Pancreas (tissue), 10 donors: Measurements from ENCODE around the gene LSM12. TPM values are rescaled to one million over a fixed set of nuclear protein-coding genes. Genes with fewer than 3 reads are reported as not detected.

Experiments
- ATAC-seq, 4 donors: fragments of 200-7000 bp; cut with Tn5 transposase; one replicate each; pipeline versions ENCODE4 v1.8.0 to v1.9.1; 2020; ENCODE audit warnings: mild to moderate bottlenecking in 4 of 4, moderate library complexity in 4 of 4
- DNase-seq, 6 donors: peaks; one replicate each; pipeline ENCODE4 v3.0.0-alpha.2; 2020
- FAIRE-seq: peaks from 2 replicates; lab custom pipeline; 2012; peaks lifted over from hg19 to GRCh38; lab: Jason Lieb, UNC
- H3K27ac ChIP-seq, 4 donors: fragments of 200-600 bp; sonication (generic); 1 replicate in 3 of 4; 2 replicates in 1 of 4; pipeline versions ENCODE4 v1.5.0 to v1.8.0; 2020
- H3K27me3 ChIP-seq, 4 donors: fragments of 200-600 bp; one replicate each; pipeline ENCODE4 v1.8.0; 2021
- H3K36me3 ChIP-seq, 3 donors: fragments of 200-600 bp; sonication (generic) in 1 of 3; one replicate each; pipeline versions ENCODE4 v1.5.0 to v1.8.0; 2020 to 2021
- H3K4me1 ChIP-seq, 3 donors: fragments of 200-600 bp; one replicate each; pipeline ENCODE4 v1.8.0; 2021
- H3K4me3 ChIP-seq, 4 donors: fragments of 200-600 bp; sonication (generic) in 2 of 4; one replicate each; pipeline versions ENCODE4 v1.5.0 to v1.8.0; 2020 to 2021
- H3K9me3 ChIP-seq, 4 donors: fragments of 200-600 bp; one replicate each; pipeline ENCODE4 v1.8.0; 2021
- CTCF ChIP-seq, 4 donors: fragments of 200-600 bp; sonication (generic) in 3 of 4; IDR thresholded peaks; one replicate each; pipeline versions ENCODE4 v1.5.0 to v1.8.0; 2021; ENCODE audit warnings: antibody characterized with exemption in 4 of 4
- WGBS, 2 donors: extraction: QIAGEN DNeasy Blood & Tissue Kit; methylation state at CpG; one replicate each; pipeline ENCODE4 v1.1.7; 2013; 5-methylcytosine and 5-hydroxymethylcytosine counted together
- intact Hi-C, 3 donors: fragments of 100-400 bp; cut with DNase I; formaldehyde crosslinking; loops; one replicate each; pipeline versions ENCODE4 v1.11.1 to v1.14.2; 2022
- polyA plus RNA-seq, 2 donors: library from polyadenylated mRNA; stranded (reverse); fragments of 200-250 nt; gene quantifications; one replicate each; pipeline ENCODE4 v1.2.3, GENCODE V29; 2013
- total RNA-seq, 6 donors: library from RNA; stranded (reverse); fragmentation: NEBNext Ultra II Directional in 4 of 6; extraction: Animal tissue kit (Norgen Biotek cat#: 25700) in 4 of 6; gene quantifications; one replicate each; pipeline versions ENCODE4 v1.2.1 to v1.2.4, GENCODE V29; 2021 to 2023
- donor health status: healthy with polysubstance abuse.
- donor health status: DM: no; HTN: no; CAD: no; lungs with moderate emphysema.
- donor health status: DM: no; HTN: no; CAD: no.
- donor health status: control.
- donor health status: control.
- donor health status: Bipolar disorder and iron deficiency.
- donor health status: DM: yes; HTN: yes; CAD: no.
- donor health status: DM: no; HTN: no; CAD: no.
- donor health status: DM: no; HTN: no; CAD: no.
- donor health status: DM: yes; HTN: yes; CAD: no.

Gene LSM12
- total and polyA plus RNA-seq, 8 donors, result 14.5 to 29.6 (median 23.6) TPM

- no peak for DNase-seq
- H3K27ac ChIP-seq, result no peak overlapping the region
- WGBS, 2 donors, result 89 to 90% methylated on average over 8 of the region's 8 CpGs
These were observed 82.0 kb downstream of the LSM12 start for GRCh38 chr17:43984521-43984920.

More at GRCh38 chr17:43984521-43984920, 82.0 kb downstream of the LSM12 start:
- TF ChIP-seq CTCF (IDR thresholded peaks at IDR 0.05), result no peak
- intact Hi-C loops, result no loop called here
- ATAC-seq (peak in 2 of 4 donors; percentile 5 to 13), FAIRE-seq (no peak)
- no peaks in the 10 kb centered on the region for H3K36me3 ChIP-seq
- no peak overlapping the region for H3K4me3 ChIP-seq
- H3K27me3 ChIP-seq, result peaks cover 0 to 9% (median 0%) of the 10 kb centered on the region in 4 donors
- no peaks in the 10 kb centered on the region for H3K9me3 ChIP-seq
- H3K4me1 ChIP-seq, result peaks cover 0 to 5% (median 0%) of the 10 kb centered on the region in 3 donors

Other genes starting within 250 kb of the LSM12 start
- gene MPP3, start 233.5 kb downstream of the LSM12 start, total RNA-seq, result 1 to 10 TPM; 3.4 to 7.0 (median 4.9) TPM
- 10 to 100 TPM; 15.5 to 42.5 TPM for gene MPP3, start 233.5 kb downstream of the LSM12 start, polyA plus RNA-seq
- gene CD300LG, start 219.5 kb downstream of the LSM12 start, total RNA-seq, result under 1 TPM; 0.09 to 0.69 (median 0.37) TPM
- gene CD300LG, start 219.5 kb downstream of the LSM12 start, polyA plus RNA-seq, result 1 to 10 TPM in 1 of 2 donors, under 1 TPM in 1; 0.47 to 4.3 TPM
- gene MPP2, start 159.1 kb downstream of the LSM12 start, total RNA-seq, result 1 to 10 TPM; 1.0 to 2.9 (median 2.1) TPM
- gene MPP2, start 159.1 kb downstream of the LSM12 start, polyA plus RNA-seq, result 1 to 10 TPM; 1.9 to 6.6 TPM
- gene PPY, start 124.2 kb downstream of the LSM12 start, total RNA-seq, result 10 to 100 TPM in 4 of 6 donors, 1 to 10 TPM in 2; 7.2 to 46.0 (median 22.7) TPM
- gene PPY, start 124.2 kb downstream of the LSM12 start, polyA plus RNA-seq, result 100 to 1,000 TPM in 1 of 2 donors, 10 to 100 TPM in 1; 57.7 to 392 TPM
- under 1 TPM in 2 of 6 donors, not detected in 4; 0.35 to 0.49 TPM for gene PYY, start 112.7 kb downstream of the LSM12 start, total RNA-seq
- 1 to 10 TPM in 1 of 2 donors, under 1 TPM in 1; 0.66 to 1.1 TPM for gene PYY, start 112.7 kb downstream of the LSM12 start, polyA plus RNA-seq
- 1 to 10 TPM in 1 of 6 donors, under 1 TPM in 5; 0.09 to 1.1 (median 0.48) TPM for gene NAGS, start 62.0 kb downstream of the LSM12 start, total RNA-seq
- gene NAGS, start 62.0 kb downstream of the LSM12 start, polyA plus RNA-seq, result 1 to 10 TPM in 1 of 2 donors, under 1 TPM in 1; 0.38 to 1.8 TPM
- gene TMEM101, start 51.7 kb downstream of the LSM12 start, total RNA-seq, result 10 to 100 TPM; 14.4 to 22.7 (median 20.3) TPM
- gene TMEM101, start 51.7 kb downstream of the LSM12 start, polyA plus RNA-seq, result 10 to 100 TPM; 16.4 to 20.2 TPM
- 10 to 100 TPM in 5 of 6 donors, 1 to 10 TPM in 1; 9.1 to 28.0 (median 24.0) TPM for gene G6PC3, start 4.1 kb upstream of the LSM12 start, total RNA-seq
- gene G6PC3, start 4.1 kb upstream of the LSM12 start, polyA plus RNA-seq, result 10 to 100 TPM; 48.3 to 54.2 TPM
- gene HDAC5, start 57.0 kb upstream of the LSM12 start, total RNA-seq, result 10 to 100 TPM; 10.9 to 32.1 (median 16.1) TPM
- 10 to 100 TPM; 25.8 to 38.1 TPM for gene HDAC5, start 57.0 kb upstream of the LSM12 start, polyA plus RNA-seq
- gene HROB, start 75.3 kb upstream of the LSM12 start, total RNA-seq, result under 1 TPM; 0.09 to 0.97 (median 0.45) TPM
- gene HROB, start 75.3 kb upstream of the LSM12 start, polyA plus RNA-seq, result under 1 TPM; 0.27 to 0.40 TPM
- gene ASB16, start 104.0 kb upstream of the LSM12 start, total RNA-seq, result 1 to 10 TPM; 1.1 to 3.9 (median 2.3) TPM
- 1 to 10 TPM; 1.9 to 2.9 TPM for gene ASB16, start 104.0 kb upstream of the LSM12 start, polyA plus RNA-seq
- gene TMUB2, start 120.3 kb upstream of the LSM12 start, total RNA-seq, result 10 to 100 TPM; 10.4 to 24.6 (median 14.8) TPM
- gene TMUB2, start 120.3 kb upstream of the LSM12 start, polyA plus RNA-seq, result 10 to 100 TPM; 42.2 to 50.9 TPM
- gene ATXN7L3, start 133.2 kb upstream of the LSM12 start, total RNA-seq, result 10 to 100 TPM; 21.1 to 38.0 (median 24.5) TPM
- 10 to 100 TPM; 29.8 to 32.0 TPM for gene ATXN7L3, start 133.2 kb upstream of the LSM12 start, polyA plus RNA-seq
- 10 to 100 TPM; 31.9 to 51.8 (median 35.6) TPM for gene UBTF, start 153.0 kb upstream of the LSM12 start, total RNA-seq
- gene UBTF, start 153.0 kb upstream of the LSM12 start, polyA plus RNA-seq, result 10 to 100 TPM; 40.9 to 44.1 TPM
- under 1 TPM in 2 of 6 donors, not detected in 4; 0.24 to 0.37 TPM for gene SLC4A1, start 201.5 kb upstream of the LSM12 start, total RNA-seq
- gene SLC4A1, start 201.5 kb upstream of the LSM12 start, polyA plus RNA-seq, result not detected
- gene RUNDC3A, start 241.9 kb upstream of the LSM12 start, total RNA-seq, result 1 to 10 TPM in 5 of 6 donors, under 1 TPM in 1; 0.56 to 5.0 (median 2.9) TPM
- gene RUNDC3A, start 241.9 kb upstream of the LSM12 start, polyA plus RNA-seq, result 10 to 100 TPM; 24.0 to 59.4 TPM